HepG2 (cell line): ENCODE results near the gene GNPDA1. TPM values are rescaled to one million over a fixed set of nuclear protein-coding genes. Genes with fewer than 3 reads are reported as not detected.

Source experiments
- ZNF333 ChIP-seq: sonication (generic); formaldehyde crosslinking; IDR thresholded peaks from 2 replicates; pipeline ENCODE4 v1.4.0; 2020; ENCODE audit warnings: mild to moderate bottlenecking, missing genetic modification reagents, borderline replicate concordance
- ZNF354B ChIP-seq: sonication (generic); formaldehyde crosslinking; IDR thresholded peaks from 2 replicates; pipeline ENCODE4 v1.8.0; 2022; ENCODE audit warnings: mild to moderate bottlenecking, missing genetic modification reagents
- polyA plus RNA-seq, 8 experiments: library from polyadenylated mRNA; depleted of rRNA in 3 of 8; stranded (reverse) in 7 of 8; unstranded in 1 of 8; fragments of >200 nt; fragmentation: Illumina TruSeq in 4 of 8; extraction: Trizol in 4 of 8; gene quantifications; 2 replicates each; pipeline versions ENCODE4 v1.2.1 to v1.2.3, GENCODE V29; 2011 to 2016; ENCODE audit warnings: low read depth in 4 of 8, missing spikeins in 1 of 8, mixed read lengths in 1 of 8; ENCODE audit not compliant: insufficient read depth in 1 of 8
- total RNA-seq, 5 experiments: library from RNA; depleted of rRNA; stranded (reverse); fragments of >200 nt; fragmentation: Illumina TruSeq; extraction: Trizol; gene quantifications; 2 replicates each; pipeline ENCODE4 v1.2.3, GENCODE V29; 2016; ENCODE audit warnings: low read depth in 1 of 5
- TF ChIP-seq, protein P1 (sequence below), 2 experiments: sonication (generic) in 1 of 2; formaldehyde crosslinking in 1 of 2; IDR thresholded peaks; 2 replicates each; pipeline versions ENCODE4 v1.6.1 to v1.9.0; 2014 to 2022; ENCODE audit warnings: antibody characterized with exemption in 1 of 2, borderline replicate concordance in 1 of 2, inconsistent platforms in 1 of 2, low read depth in 1 of 2, missing genetic modification reagents in 1 of 2
- TF ChIP-seq, protein P2 (sequence below): sonication (generic); formaldehyde crosslinking; IDR thresholded peaks from 2 replicates; pipeline ENCODE4 v1.5.0; 2020; ENCODE audit warnings: mild to moderate bottlenecking, missing genetic modification reagents, moderate library complexity
- TF ChIP-seq, protein P3 (sequence below): sonication (generic); formaldehyde crosslinking; IDR thresholded peaks from 2 replicates; pipeline ENCODE4 v1.4.0; 2020; ENCODE audit warnings: missing genetic modification reagents, mild to moderate bottlenecking, borderline replicate concordance

Gene GNPDA1
- total and polyA plus RNA-seq, 2 of the 13 experiments (the other 11 are each of a cell fraction or from before 2014, with no cell fraction given), result 6.0 to 54.1 TPM

DNA sequence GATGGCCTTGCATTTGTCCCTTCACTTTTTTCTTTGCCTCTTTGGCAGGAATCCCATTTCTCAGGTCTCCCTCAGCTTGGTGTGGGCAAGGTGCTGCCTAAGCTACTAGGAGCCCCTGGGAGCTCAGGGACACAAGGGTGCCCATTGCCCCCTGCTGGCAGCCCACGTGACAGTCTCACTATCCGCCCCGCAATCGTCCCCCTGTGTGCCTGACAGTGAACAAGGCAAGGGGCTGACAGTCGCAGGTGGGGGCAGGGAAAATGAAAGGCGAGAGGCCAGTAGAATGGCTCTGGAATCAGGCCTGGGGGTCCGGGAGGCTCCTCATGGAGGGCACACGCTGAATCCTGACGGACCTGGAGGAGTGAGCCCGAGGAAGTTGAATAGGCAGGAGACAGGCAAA is 52.8 kb downstream of the GNPDA1 start (continued):
- TF ChIP-seq, protein P1, sequence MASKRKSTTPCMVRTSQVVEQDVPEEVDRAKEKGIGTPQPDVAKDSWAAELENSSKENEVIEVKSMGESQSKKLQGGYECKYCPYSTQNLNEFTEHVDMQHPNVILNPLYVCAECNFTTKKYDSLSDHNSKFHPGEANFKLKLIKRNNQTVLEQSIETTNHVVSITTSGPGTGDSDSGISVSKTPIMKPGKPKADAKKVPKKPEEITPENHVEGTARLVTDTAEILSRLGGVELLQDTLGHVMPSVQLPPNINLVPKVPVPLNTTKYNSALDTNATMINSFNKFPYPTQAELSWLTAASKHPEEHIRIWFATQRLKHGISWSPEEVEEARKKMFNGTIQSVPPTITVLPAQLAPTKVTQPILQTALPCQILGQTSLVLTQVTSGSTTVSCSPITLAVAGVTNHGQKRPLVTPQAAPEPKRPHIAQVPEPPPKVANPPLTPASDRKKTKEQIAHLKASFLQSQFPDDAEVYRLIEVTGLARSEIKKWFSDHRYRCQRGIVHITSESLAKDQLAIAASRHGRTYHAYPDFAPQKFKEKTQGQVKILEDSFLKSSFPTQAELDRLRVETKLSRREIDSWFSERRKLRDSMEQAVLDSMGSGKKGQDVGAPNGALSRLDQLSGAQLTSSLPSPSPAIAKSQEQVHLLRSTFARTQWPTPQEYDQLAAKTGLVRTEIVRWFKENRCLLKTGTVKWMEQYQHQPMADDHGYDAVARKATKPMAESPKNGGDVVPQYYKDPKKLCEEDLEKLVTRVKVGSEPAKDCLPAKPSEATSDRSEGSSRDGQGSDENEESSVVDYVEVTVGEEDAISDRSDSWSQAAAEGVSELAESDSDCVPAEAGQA (IDR thresholded peaks at IDR 0.05; ENCODE audit: low read depth), result no peak
- TF ChIP-seq, protein P1 (CRISPR knock-in tag; IDR thresholded peaks at IDR 0.05; ENCODE audit: borderline replicate concordance), result no peak
- TF ChIP-seq, protein P2, sequence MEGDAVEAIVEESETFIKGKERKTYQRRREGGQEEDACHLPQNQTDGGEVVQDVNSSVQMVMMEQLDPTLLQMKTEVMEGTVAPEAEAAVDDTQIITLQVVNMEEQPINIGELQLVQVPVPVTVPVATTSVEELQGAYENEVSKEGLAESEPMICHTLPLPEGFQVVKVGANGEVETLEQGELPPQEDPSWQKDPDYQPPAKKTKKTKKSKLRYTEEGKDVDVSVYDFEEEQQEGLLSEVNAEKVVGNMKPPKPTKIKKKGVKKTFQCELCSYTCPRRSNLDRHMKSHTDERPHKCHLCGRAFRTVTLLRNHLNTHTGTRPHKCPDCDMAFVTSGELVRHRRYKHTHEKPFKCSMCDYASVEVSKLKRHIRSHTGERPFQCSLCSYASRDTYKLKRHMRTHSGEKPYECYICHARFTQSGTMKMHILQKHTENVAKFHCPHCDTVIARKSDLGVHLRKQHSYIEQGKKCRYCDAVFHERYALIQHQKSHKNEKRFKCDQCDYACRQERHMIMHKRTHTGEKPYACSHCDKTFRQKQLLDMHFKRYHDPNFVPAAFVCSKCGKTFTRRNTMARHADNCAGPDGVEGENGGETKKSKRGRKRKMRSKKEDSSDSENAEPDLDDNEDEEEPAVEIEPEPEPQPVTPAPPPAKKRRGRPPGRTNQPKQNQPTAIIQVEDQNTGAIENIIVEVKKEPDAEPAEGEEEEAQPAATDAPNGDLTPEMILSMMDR (CRISPR knock-in tag), result peak; percentile 56
- TF ChIP-seq ZNF354B (no peak), ZNF333 (CRISPR knock-in tag) (no peak)
- TF ChIP-seq, protein P3, sequence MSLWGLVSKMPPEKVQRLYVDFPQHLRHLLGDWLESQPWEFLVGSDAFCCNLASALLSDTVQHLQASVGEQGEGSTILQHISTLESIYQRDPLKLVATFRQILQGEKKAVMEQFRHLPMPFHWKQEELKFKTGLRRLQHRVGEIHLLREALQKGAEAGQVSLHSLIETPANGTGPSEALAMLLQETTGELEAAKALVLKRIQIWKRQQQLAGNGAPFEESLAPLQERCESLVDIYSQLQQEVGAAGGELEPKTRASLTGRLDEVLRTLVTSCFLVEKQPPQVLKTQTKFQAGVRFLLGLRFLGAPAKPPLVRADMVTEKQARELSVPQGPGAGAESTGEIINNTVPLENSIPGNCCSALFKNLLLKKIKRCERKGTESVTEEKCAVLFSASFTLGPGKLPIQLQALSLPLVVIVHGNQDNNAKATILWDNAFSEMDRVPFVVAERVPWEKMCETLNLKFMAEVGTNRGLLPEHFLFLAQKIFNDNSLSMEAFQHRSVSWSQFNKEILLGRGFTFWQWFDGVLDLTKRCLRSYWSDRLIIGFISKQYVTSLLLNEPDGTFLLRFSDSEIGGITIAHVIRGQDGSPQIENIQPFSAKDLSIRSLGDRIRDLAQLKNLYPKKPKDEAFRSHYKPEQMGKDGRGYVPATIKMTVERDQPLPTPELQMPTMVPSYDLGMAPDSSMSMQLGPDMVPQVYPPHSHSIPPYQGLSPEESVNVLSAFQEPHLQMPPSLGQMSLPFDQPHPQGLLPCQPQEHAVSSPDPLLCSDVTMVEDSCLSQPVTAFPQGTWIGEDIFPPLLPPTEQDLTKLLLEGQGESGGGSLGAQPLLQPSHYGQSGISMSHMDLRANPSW (CRISPR knock-in tag), result no peak
